Measurements from ENCODE around the gene ITIH3. TPM values are rescaled to one million over a fixed set of nuclear protein-coding genes. Genes with fewer than 3 reads are reported as not detected.

Gene ITIH3
- total RNA-seq, 4 donors from 2014 or later, result 0.83 to 3.2 (median 1.5) TPM

GRCh38 chr3:52839892-52840545, 45.4 kb downstream of the ITIH3 start:
- 95% methylated on average over 23 of the region's 23 CpGs for WGBS
- Histone ChIP-seq H3K4me3 (no peak overlapping the region), H3K27ac (replicated peaks in 1 of 4) (no peak overlapping the region), H3K36me3 (peaks cover 0 to 75% (median 33%) of the 10 kb centered on the region in 4 donors), H3K9me3 (no peaks in the 10 kb centered on the region), H3K27me3 (no peaks in the 10 kb centered on the region), H3K4me1 (peaks cover 49 to 59% (median 51%) of the 10 kb centered on the region in 4 donors)
- intact Hi-C loops (cut with DNase I), result no loop called here
- TF ChIP-seq POLR2AphosphoS5 (IDR thresholded peaks at IDR 0.05) (no peak), POLR2A (IDR thresholded peaks at IDR 0.05; ENCODE audit: low read depth) (no peak), EP300 (IDR thresholded peaks at IDR 0.05) (no peak), CTCF (IDR thresholded peaks at IDR 0.05) (no peak)
- no peak for DNase-seq (ENCODE audit: extremely low spot score)

GRCh38 chr3:52841211-52841980, 46.8 kb downstream of the ITIH3 start:
- Histone ChIP-seq H3K4me3 (no peak overlapping the region), H3K27ac (replicated peaks in 1 of 4) (no peak overlapping the region), H3K9me3 (no peaks in the 10 kb centered on the region), H3K36me3 (peaks cover 0 to 63% (median 29%) of the 10 kb centered on the region in 4 donors), H3K4me1 (peaks cover 49 to 57% (median 51%) of the 10 kb centered on the region in 4 donors), H3K27me3 (no peaks in the 10 kb centered on the region)
- no peak for DNase-seq (ENCODE audit: extremely low spot score)
- 95% methylated on average over 11 of the region's 12 CpGs for whole genome bisulfite sequencing
- TF ChIP-seq EP300 (IDR thresholded peaks at IDR 0.05), result no peak
- TF ChIP-seq POLR2A (IDR thresholded peaks at IDR 0.05; ENCODE audit: low read depth), result no peak
- no peak for TF ChIP-seq POLR2AphosphoS5 (IDR thresholded peaks at IDR 0.05)
- TF ChIP-seq CTCF (IDR thresholded peaks at IDR 0.05), result no peak
- intact Hi-C loops (cut with DNase I), result no loop called here

GRCh38 chr3:52841981-52842340, 47.4 kb downstream of the ITIH3 start:
- intact Hi-C loops (cut with DNase I), result no loop called here
- H3K36me3 ChIP-seq, result peaks cover 0 to 64% (median 29%) of the 10 kb centered on the region in 4 donors
- TF ChIP-seq POLR2AphosphoS5 (IDR thresholded peaks at IDR 0.05) (no peak), CTCF (IDR thresholded peaks at IDR 0.05) (no peak), EP300 (IDR thresholded peaks at IDR 0.05) (no peak), POLR2A (IDR thresholded peaks at IDR 0.05; ENCODE audit: low read depth) (no peak)
- no peak overlapping the region for H3K4me3 ChIP-seq
- peaks cover 52 to 58% (median 54%) of the 10 kb centered on the region in 4 donors for H3K4me1 ChIP-seq
- no peaks in the 10 kb centered on the region for H3K27me3 ChIP-seq
- no peak for DNase-seq (ENCODE audit: extremely low spot score)
- no peaks in the 10 kb centered on the region for H3K9me3 ChIP-seq
- peak overlapping the region in 2 of 4 donors; percentile 6 to 82 for H3K27ac ChIP-seq (replicated peaks in 1 of 4)
- 81% methylated on average over 12 of the region's 12 CpGs for WGBS

- intact Hi-C loops (cut with DNase I), result no loop called here
- TF ChIP-seq POLR2A (IDR thresholded peaks at IDR 0.05; ENCODE audit: low read depth) (no peak), EP300 (IDR thresholded peaks at IDR 0.05) (no peak), POLR2AphosphoS5 (IDR thresholded peaks at IDR 0.05) (no peak), CTCF (IDR thresholded peaks at IDR 0.05) (no peak)
- Histone ChIP-seq H3K9me3 (no peaks in the 10 kb centered on the region), H3K4me3 (no peak overlapping the region), H3K36me3 (peaks cover 0 to 64% (median 31%) of the 10 kb centered on the region in 4 donors), H3K4me1 (peaks cover 51 to 63% (median 56%) of the 10 kb centered on the region in 4 donors), H3K27ac (replicated peaks in 1 of 4) (peak overlapping the region; percentile 0 to 82 (median 10)), H3K27me3 (no peaks in the 10 kb centered on the region)
- DNase-seq (ENCODE audit: extremely low spot score), result no peak
- 31% methylated on average over 4 of the region's 7 CpGs for WGBS
Measured at GRCh38 chr3:52842424-52842823, 47.8 kb downstream of the ITIH3 start.

Measured in esophagus muscularis mucosa (tissue), 4 donors.